OCI-LY7 (cell line): ENCODE measurements around the gene RAPGEF3.

Source experiments
- CTCF ChIP-seq: fragments of 200-600 bp; sonication (generic); conservative IDR thresholded peaks from 2 replicates; pipeline ENCODE4 v1.5.1; 2014; ENCODE audit warnings: mild to moderate bottlenecking, antibody characterized with exemption, low read length, moderate library complexity, mixed read lengths
- EZH2phosphoT487 ChIP-seq: fragments of 200-600 bp; sonication (generic); IDR thresholded peaks from 2 replicates; pipeline ENCODE4 v1.6.1; 2018; ENCODE audit warnings: low read depth, borderline replicate concordance, mild to moderate bottlenecking, mixed run types, antibody characterized with exemption, low read length, moderate library complexity, mixed read lengths

GRCh38 chr12:47783024-47783755, 24.5 kb upstream of the RAPGEF3 start:
- no peak for TF ChIP-seq EZH2phosphoT487
- TF ChIP-seq CTCF, result no peak
